ENCODE measurements around the gene SLC35F3.

DNA sequence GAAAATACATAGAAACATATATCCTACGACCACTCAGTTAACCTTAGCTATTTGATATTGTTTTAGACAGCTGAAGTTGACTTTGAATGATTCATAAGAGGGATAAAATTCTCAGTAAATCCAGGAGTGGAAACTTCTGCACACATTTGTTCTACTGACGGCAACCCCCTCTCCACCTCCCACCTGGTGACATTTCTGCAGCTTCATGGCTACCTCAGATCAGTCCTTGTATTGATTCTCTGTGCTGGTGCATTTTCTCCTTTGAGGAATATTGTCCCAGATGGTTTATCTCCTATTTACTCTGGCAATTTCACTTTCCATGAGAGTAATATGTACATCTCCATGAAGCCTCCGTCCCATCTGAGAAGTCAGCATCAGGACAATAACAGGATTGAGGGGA, 411.1 kb downstream of the SLC35F3 start:
- TF ChIP-seq POLR2AphosphoS5 (IDR thresholded peaks at IDR 0.05): no peak
- TF ChIP-seq, protein P1, sequence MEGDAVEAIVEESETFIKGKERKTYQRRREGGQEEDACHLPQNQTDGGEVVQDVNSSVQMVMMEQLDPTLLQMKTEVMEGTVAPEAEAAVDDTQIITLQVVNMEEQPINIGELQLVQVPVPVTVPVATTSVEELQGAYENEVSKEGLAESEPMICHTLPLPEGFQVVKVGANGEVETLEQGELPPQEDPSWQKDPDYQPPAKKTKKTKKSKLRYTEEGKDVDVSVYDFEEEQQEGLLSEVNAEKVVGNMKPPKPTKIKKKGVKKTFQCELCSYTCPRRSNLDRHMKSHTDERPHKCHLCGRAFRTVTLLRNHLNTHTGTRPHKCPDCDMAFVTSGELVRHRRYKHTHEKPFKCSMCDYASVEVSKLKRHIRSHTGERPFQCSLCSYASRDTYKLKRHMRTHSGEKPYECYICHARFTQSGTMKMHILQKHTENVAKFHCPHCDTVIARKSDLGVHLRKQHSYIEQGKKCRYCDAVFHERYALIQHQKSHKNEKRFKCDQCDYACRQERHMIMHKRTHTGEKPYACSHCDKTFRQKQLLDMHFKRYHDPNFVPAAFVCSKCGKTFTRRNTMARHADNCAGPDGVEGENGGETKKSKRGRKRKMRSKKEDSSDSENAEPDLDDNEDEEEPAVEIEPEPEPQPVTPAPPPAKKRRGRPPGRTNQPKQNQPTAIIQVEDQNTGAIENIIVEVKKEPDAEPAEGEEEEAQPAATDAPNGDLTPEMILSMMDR (IDR thresholded peaks at IDR 0.05; ENCODE audit: poor library complexity, severe bottlenecking): no peak
